H9 (cell line): ENCODE results near the gene OGA. TPM values are rescaled to one million over a fixed set of nuclear protein-coding genes. Genes with fewer than 3 reads are reported as not detected.

ENCODE experiments used
- DNase-seq: peaks from one replicate; pipeline ENCODE4 v3.0.0-alpha.2; 2017
- H2AFZ ChIP-seq: one replicate; pipeline ENCODE4 v1.6.1; 2013; ENCODE audit warnings: mild to moderate bottlenecking, low read length, control low read depth, moderate library complexity
- H2AK5ac ChIP-seq: 2 replicates; pipeline ENCODE4 v1.6.1; 2013; ENCODE audit warnings: low read length, control low read depth, mixed read lengths; ENCODE audit not compliant: insufficient read length
- H2BK120ac ChIP-seq: one replicate; pipeline ENCODE4 v1.6.1; 2013; ENCODE audit warnings: low read depth, mild to moderate bottlenecking, low read length, control low read depth, inconsistent platforms; ENCODE audit not compliant: poor library complexity, severe bottlenecking
- H2BK12ac ChIP-seq: 2 replicates; pipeline ENCODE4 v1.6.1; 2013; ENCODE audit warnings: low read length, control low read depth, mixed read lengths, low read depth; ENCODE audit not compliant: insufficient read length
- H2BK15ac ChIP-seq: 2 replicates; pipeline ENCODE4 v1.6.1; 2013; ENCODE audit warnings: low read depth, low read length, control low read depth
- H2BK20ac ChIP-seq: one replicate; pipeline ENCODE4 v1.6.1; 2013; ENCODE audit warnings: low read depth, mild to moderate bottlenecking, low read length, control low read depth, inconsistent platforms; ENCODE audit not compliant: poor library complexity, severe bottlenecking
- H2BK5ac ChIP-seq: 2 replicates; pipeline ENCODE4 v1.6.1; 2013; ENCODE audit warnings: low read length, control low read depth, mixed read lengths; ENCODE audit not compliant: insufficient read length
- H3K14ac ChIP-seq: 2 replicates; pipeline ENCODE4 v1.6.1; 2013; ENCODE audit warnings: low read length, control low read depth; ENCODE audit not compliant: insufficient read depth
- H3K18ac ChIP-seq: 2 replicates; pipeline ENCODE4 v1.6.1; 2013; ENCODE audit warnings: low read depth, mild to moderate bottlenecking, mixed read lengths, low read length, control low read depth; ENCODE audit not compliant: insufficient read length
- H3K23ac ChIP-seq: 2 replicates; pipeline ENCODE4 v1.6.1; 2013; ENCODE audit warnings: low read length, control low read depth, mixed read lengths, low read depth; ENCODE audit not compliant: insufficient read length
- H3K23me2 ChIP-seq: 2 replicates; pipeline ENCODE4 v1.6.1; 2013; ENCODE audit warnings: low read depth, mild to moderate bottlenecking, mixed read lengths, low read length, control low read depth; ENCODE audit not compliant: insufficient read length, poor library complexity, severe bottlenecking
- H3K27ac ChIP-seq: 2 replicates; pipeline ENCODE4 v1.5.1; 2013; ENCODE audit warnings: low read length, control low read depth, mixed read lengths, low read depth; ENCODE audit not compliant: insufficient read length
- H3K27me3 ChIP-seq: 2 replicates; pipeline ENCODE4 v1.6.1; 2013; ENCODE audit warnings: low read length, control low read depth, inconsistent platforms; ENCODE audit not compliant: insufficient read depth
- H3K4ac ChIP-seq: 2 replicates; pipeline ENCODE4 v1.6.1; 2013; ENCODE audit warnings: low read depth, mild to moderate bottlenecking, control low read depth, inconsistent platforms, low read length, moderate library complexity
- H3K4me1 ChIP-seq: 2 replicates; pipeline ENCODE4 v1.6.1; 2013; ENCODE audit warnings: low read length, control low read depth, inconsistent platforms; ENCODE audit not compliant: insufficient read depth
- H3K4me2 ChIP-seq: 2 replicates; pipeline ENCODE4 v1.6.1; 2013; ENCODE audit warnings: low read length, control low read depth, mixed read lengths; ENCODE audit not compliant: insufficient read length, insufficient read depth
- H3K56ac ChIP-seq: 2 replicates; pipeline ENCODE4 v1.6.1; 2013; ENCODE audit warnings: low read depth, mild to moderate bottlenecking, mixed read lengths, low read length, control low read depth; ENCODE audit not compliant: insufficient read length
- H3K79me1 ChIP-seq: 2 replicates; pipeline ENCODE4 v1.6.1; 2013; ENCODE audit warnings: low read depth, mild to moderate bottlenecking, moderate library complexity, low read length, control low read depth, inconsistent platforms; ENCODE audit not compliant: insufficient read depth, poor library complexity, severe bottlenecking
- H3K79me2 ChIP-seq: 2 replicates; pipeline ENCODE4 v1.6.1; 2013; ENCODE audit warnings: low read length, control low read depth, inconsistent platforms; ENCODE audit not compliant: insufficient read depth
- H3K9ac ChIP-seq: 2 replicates; pipeline ENCODE4 v1.6.1; 2013; ENCODE audit warnings: low read length, control low read depth, mixed read lengths; ENCODE audit not compliant: insufficient read length; ENCODE audit errors: extremely low read depth
- H3K9me3 ChIP-seq: one replicate; pipeline ENCODE4 v1.6.1; 2013; ENCODE audit warnings: low read depth, low read length, inconsistent platforms; ENCODE audit not compliant: control insufficient read depth
- H3T11ph ChIP-seq: one replicate; pipeline ENCODE4 v1.6.1; 2013; ENCODE audit warnings: mild to moderate bottlenecking, low read length, control low read depth, inconsistent platforms
- H4K20me1 ChIP-seq: one replicate; pipeline ENCODE4 v1.6.1; 2013; ENCODE audit not compliant: control insufficient read depth, insufficient read length, insufficient read depth
- H4K5ac ChIP-seq: 2 replicates; pipeline ENCODE4 v1.6.1; 2013; ENCODE audit warnings: low read depth, mild to moderate bottlenecking, mixed read lengths, low read length, control low read depth; ENCODE audit not compliant: insufficient read length
- H4K8ac ChIP-seq: replicated peaks from 2 replicates; pipeline ENCODE4 v1.6.1; 2013; ENCODE audit warnings: low read length, control low read depth, mixed read lengths, low read depth; ENCODE audit not compliant: insufficient read length
- H4K91ac ChIP-seq: 2 replicates; pipeline ENCODE4 v1.6.1; 2013; ENCODE audit warnings: low read depth, mild to moderate bottlenecking, moderate library complexity, mixed read lengths, low read length, control low read depth; ENCODE audit not compliant: insufficient read length
- H3K27ac Mint-ChIP-seq, 3 experiments: 2 replicates in 2 of 3; 3 replicates in 1 of 3; pipeline ENCODE4 v1.8.0; 2020 to 2021; ENCODE audit warnings: mixed read lengths in 3 of 3, mild to moderate bottlenecking in 1 of 3, moderate library complexity in 1 of 3
- H3K27me3 Mint-ChIP-seq: 2 replicates; pipeline ENCODE4 v1.8.0; 2021; ENCODE audit warnings: low read depth, mild to moderate bottlenecking, moderate library complexity, mixed read lengths
- H3K36me3 Mint-ChIP-seq, 3 experiments: 2 replicates in 2 of 3; 3 replicates in 1 of 3; pipeline ENCODE4 v1.8.0; 2020 to 2021; ENCODE audit warnings: low read depth in 3 of 3, mixed read lengths in 3 of 3; ENCODE audit not compliant: insufficient read depth in 1 of 3
- H3K4me1 Mint-ChIP-seq, 2 experiments: 2 replicates each; pipeline ENCODE4 v1.8.0; 2020; ENCODE audit warnings: mixed read lengths in 2 of 2
- H3K4me3 Mint-ChIP-seq, 2 experiments: 2 replicates in 1 of 2; 3 replicates in 1 of 2; pipeline ENCODE4 v1.8.0; 2020 to 2021; ENCODE audit warnings: mild to moderate bottlenecking in 2 of 2, mixed read lengths in 2 of 2, moderate library complexity in 1 of 2
- H3K9me3 Mint-ChIP-seq, 2 experiments: 2 replicates in 1 of 2; 3 replicates in 1 of 2; pipeline ENCODE4 v1.8.0; 2020; ENCODE audit warnings: mild to moderate bottlenecking in 2 of 2, mixed read lengths in 2 of 2, moderate library complexity in 1 of 2
- WGBS: extraction: QIAGEN DNeasy Blood & Tissue Kit; methylation state at CpG from one replicate; pipeline ENCODE4 v1.1.7; 2013; ENCODE audit warnings: missing lambda C conversion rate, low lambda C conversion rate, mixed read lengths; ENCODE audit not compliant: insufficient read length; ENCODE audit errors: extremely low coverage; 5-methylcytosine and 5-hydroxymethylcytosine counted together
- total RNA-seq: library from RNA; stranded (reverse); gene quantifications from 2 replicates; pipeline ENCODE4 v1.2.1, GENCODE V29; 2021
- TF ChIP-seq, protein P1 (sequence below): fragments of 200-600 bp; sonication (generic); conservative IDR thresholded peaks from 3 replicates; pipeline ENCODE4 v1.8.0; 2021; ENCODE audit warnings: antibody characterized with exemption, mild to moderate bottlenecking

The OGA gene
- total RNA-seq, 1 experiment from 2014 or later = 125 TPM

DNA sequence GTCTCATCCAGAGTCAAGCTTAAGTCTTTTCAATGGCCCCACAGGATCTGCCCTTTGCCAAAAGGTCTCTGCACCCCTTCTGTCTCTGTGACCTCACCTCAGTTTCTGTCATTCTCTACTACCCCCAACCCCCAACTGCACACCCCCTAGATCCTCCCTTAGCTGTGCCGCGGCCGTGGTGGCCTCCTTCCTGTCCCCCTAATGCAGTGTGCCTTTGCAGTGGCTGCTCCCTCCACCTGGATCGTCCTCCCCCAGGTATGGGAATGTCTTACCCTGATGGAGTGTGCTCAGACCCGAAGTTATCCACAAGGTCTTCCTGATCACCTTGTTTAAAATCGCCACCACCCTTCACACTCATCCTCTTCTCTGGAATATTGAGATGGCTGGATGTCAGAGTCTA, 51.9 kb downstream of the OGA start:
- Histone ChIP-seq H2BK12ac (no peak overlapping the region), H2BK15ac (no peak overlapping the region), H3K79me2 (no peaks in the 10 kb centered on the region), H3K4me2 (no peak overlapping the region), H4K20me1 (no peaks in the 10 kb centered on the region), H3K27me3 (no peaks in the 10 kb centered on the region; the same call in 1 of the 2 replicates), H2AK5ac (no peak overlapping the region), H3K14ac (no peak overlapping the region), H3T11ph (no peak overlapping the region), H3K18ac (no peak overlapping the region), H3K23ac (no peak overlapping the region), H2BK120ac (no peak overlapping the region), H2BK20ac (no peak overlapping the region), H2BK5ac (no peak overlapping the region), H3K27ac (no peak overlapping the region), H4K8ac (no peak overlapping the region), H3K23me2 (no peaks in the 10 kb centered on the region), H3K56ac (no peak overlapping the region), H3K79me1 (no peaks in the 10 kb centered on the region), H3K9me3 (no peaks in the 10 kb centered on the region), H4K91ac (no peak overlapping the region), H3K9ac (no peak overlapping the region), H3K4ac (no peak overlapping the region), H3K4me1 (no peaks in the 10 kb centered on the region), H2AFZ (no peak overlapping the region), H4K5ac (no peak overlapping the region)
- peaks cover 4 to 17% of the 10 kb centered on the region in 2 experiments for H3K4me1 Mint-ChIP-seq
- H3K27me3 Mint-ChIP-seq = peaks cover 15% of the 10 kb centered on the region
- H3K4me3 Mint-ChIP-seq = no peak overlapping the region
- no CpG with 5 or more reads among the region's 6 CpGs for WGBS
- H3K36me3 Mint-ChIP-seq = peaks cover 0 to 3% (median 0%) of the 10 kb centered on the region in 3 experiments; a peak in 3 of 7 replicates
- no peaks in the 10 kb centered on the region for H3K9me3 Mint-ChIP-seq
- TF ChIP-seq, protein P1, sequence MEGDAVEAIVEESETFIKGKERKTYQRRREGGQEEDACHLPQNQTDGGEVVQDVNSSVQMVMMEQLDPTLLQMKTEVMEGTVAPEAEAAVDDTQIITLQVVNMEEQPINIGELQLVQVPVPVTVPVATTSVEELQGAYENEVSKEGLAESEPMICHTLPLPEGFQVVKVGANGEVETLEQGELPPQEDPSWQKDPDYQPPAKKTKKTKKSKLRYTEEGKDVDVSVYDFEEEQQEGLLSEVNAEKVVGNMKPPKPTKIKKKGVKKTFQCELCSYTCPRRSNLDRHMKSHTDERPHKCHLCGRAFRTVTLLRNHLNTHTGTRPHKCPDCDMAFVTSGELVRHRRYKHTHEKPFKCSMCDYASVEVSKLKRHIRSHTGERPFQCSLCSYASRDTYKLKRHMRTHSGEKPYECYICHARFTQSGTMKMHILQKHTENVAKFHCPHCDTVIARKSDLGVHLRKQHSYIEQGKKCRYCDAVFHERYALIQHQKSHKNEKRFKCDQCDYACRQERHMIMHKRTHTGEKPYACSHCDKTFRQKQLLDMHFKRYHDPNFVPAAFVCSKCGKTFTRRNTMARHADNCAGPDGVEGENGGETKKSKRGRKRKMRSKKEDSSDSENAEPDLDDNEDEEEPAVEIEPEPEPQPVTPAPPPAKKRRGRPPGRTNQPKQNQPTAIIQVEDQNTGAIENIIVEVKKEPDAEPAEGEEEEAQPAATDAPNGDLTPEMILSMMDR = no peak
- H3K27ac Mint-ChIP-seq = no peak overlapping the region
- DNase-seq = no peak
